HCT116 (cell line): ENCODE results near the gene CHD1L. TPM values are rescaled to one million over a fixed set of nuclear protein-coding genes. Genes with fewer than 3 reads are reported as not detected.
"Not testable (repeated sequence)": the region's sequence is repeated elsewhere in the genome, so short reads cannot be mapped to it uniquely, and the experiment has no call there.

ENCODE experiments used
- ATAC-seq: fragments of 200-7000 bp; cut with Tn5 transposase; 2 replicates; pipeline ENCODE4 v1.9.1; 2020; ENCODE audit warnings: mild to moderate bottlenecking, moderate library complexity
- BruUV-seq: library from RNA; stranded (reverse); fragments of 400-500 nt; replicated peaks from 2 replicates; lab custom pipeline; 2021; lab: Mats Ljungman, UMichigan
- CTCF ChIA-PET: fragments of 300-600 bp; sonication (Branson Sonifier 250); formaldehyde crosslinking; loops from one replicate; lab custom pipeline; 2021; ENCODE audit warnings: antibody characterized with exemption; lab: Charles Lee
- POLR2A ChIA-PET: fragments of 300-600, 350-600 bp; sonication (Branson Sonifier 250); formaldehyde crosslinking; loops from one replicate; lab custom pipeline; 2021; ENCODE audit warnings: antibody characterized with exemption; lab: Charles Lee
- RAD21 ChIA-PET, 2 experiments: fragments of 300-600 bp; sonication (Branson Sonifier 250); formaldehyde crosslinking; loops; one replicate each; lab custom pipeline; 2023; ENCODE audit warnings: low total read pairs in 2 of 2; ENCODE audit not compliant: uncharacterized antibody in 2 of 2, unreplicated experiment in 2 of 2, low non-redundant PET in 1 of 2; lab: Charles Lee
- DNase-seq: peaks from one replicate; pipeline ENCODE4 v3.0.0-alpha.2; 2010; ENCODE audit warnings: low read depth, low spot score
- H2AFZ ChIP-seq: fragments of 200-600 bp; shearing (Covaris generic), sonication (generic); 2 replicates; pipeline ENCODE4 v1.6.1; 2017; ENCODE audit warnings: low read depth, mixed run types, mixed read lengths, antibody characterized with exemption, low read length; ENCODE audit not compliant: poor library complexity, severe bottlenecking
- H3K27ac ChIP-seq: 2 replicates; pipeline ENCODE4 v1.5.1; 2012; ENCODE audit warnings: low read depth, low read length
- H3K27me3 ChIP-seq: fragments of 200-600 bp; sonication (generic); 2 replicates; pipeline ENCODE4 v1.6.1; 2016; ENCODE audit warnings: mixed run types, low read length, mixed read lengths; ENCODE audit not compliant: insufficient read depth
- H3K36me3 ChIP-seq, 2 experiments: fragments of 200-500 bp in 1 of 2; fragments of 200-600 bp in 1 of 2; sonication (Bioruptor generic) in 1 of 2; sonication (generic) in 1 of 2; 2 replicates each; pipeline versions ENCODE4 v1.5.1 to v1.6.1; 2014 to 2016; ENCODE audit warnings: low read length in 2 of 2, inconsistent platforms in 1 of 2, mixed read lengths in 1 of 2, mixed run types in 1 of 2; ENCODE audit not compliant: insufficient read depth in 2 of 2, control insufficient read depth in 1 of 2
- H3K4me1 ChIP-seq, 2 experiments: fragments of 200-600 bp in 1 of 2; sonication (generic) in 1 of 2; 2 replicates each; pipeline versions ENCODE4 v1.5.1 to v1.6.1; 2012 to 2017; ENCODE audit warnings: low read length in 2 of 2, inconsistent platforms in 1 of 2, mild to moderate bottlenecking in 1 of 2, mixed read lengths in 1 of 2, mixed run types in 1 of 2, moderate library complexity in 1 of 2; ENCODE audit not compliant: insufficient read depth in 2 of 2, control insufficient read depth in 1 of 2
- H3K4me2 ChIP-seq: fragments of 200-600 bp; sonication (generic); 2 replicates; pipeline ENCODE4 v1.6.1; 2017; ENCODE audit warnings: mixed run types, low read length, mixed read lengths
- H3K4me3 ChIP-seq, 2 experiments: fragments of 200-600 bp in 1 of 2; sonication (generic) in 1 of 2; replicated peaks in 1 of 2; 2 replicates each; pipeline ENCODE4 v1.5.1; 2011 to 2016; ENCODE audit warnings: low read length in 2 of 2, control low read depth in 1 of 2, low read depth in 1 of 2, mild to moderate bottlenecking in 1 of 2, mixed read lengths in 1 of 2, mixed run types in 1 of 2
- H3K79me2 ChIP-seq: fragments of 200-600 bp; sonication (generic); 2 replicates; pipeline ENCODE4 v1.6.1; 2017; ENCODE audit warnings: mild to moderate bottlenecking, mixed run types, low read length, moderate library complexity, mixed read lengths; ENCODE audit not compliant: insufficient read depth
- H3K9ac ChIP-seq: fragments of 200-600 bp; sonication (generic); 2 replicates; pipeline ENCODE4 v1.6.1; 2016; ENCODE audit warnings: low read length, mixed read lengths
- H3K9me2 ChIP-seq: fragments of 200-600 bp; sonication (generic), shearing (Covaris generic); 2 replicates; pipeline ENCODE4 v1.6.1; 2017; ENCODE audit warnings: mixed run types, mild to moderate bottlenecking, moderate library complexity; ENCODE audit not compliant: insufficient read depth
- H3K9me3 ChIP-seq, 2 experiments: fragments of 200-500 bp in 1 of 2; fragments of 200-600 bp in 1 of 2; sonication (Bioruptor generic) in 1 of 2; sonication (generic) in 1 of 2; 2 replicates each; pipeline ENCODE4 v1.6.1; 2014 to 2017; ENCODE audit warnings: low read length in 2 of 2, mixed read lengths in 2 of 2, inconsistent platforms in 1 of 2, low read depth in 1 of 2, mild to moderate bottlenecking in 1 of 2, mixed run types in 1 of 2, moderate library complexity in 1 of 2; ENCODE audit not compliant: control insufficient read depth in 1 of 2, insufficient read depth in 1 of 2
- H4K20me1 ChIP-seq: fragments of 200-600 bp; sonication (generic), shearing (Covaris generic); 2 replicates; pipeline ENCODE4 v1.6.1; 2017; ENCODE audit warnings: mixed run types, mild to moderate bottlenecking, moderate library complexity; ENCODE audit not compliant: insufficient read depth
- CBX3 ChIP-seq: IDR thresholded peaks from 2 replicates; pipeline ENCODE4 v1.6.1; 2012; ENCODE audit warnings: low read depth
- CEBPB ChIP-seq: IDR thresholded peaks from 2 replicates; pipeline ENCODE4 v1.6.1; 2012; ENCODE audit warnings: low read depth
- EGR1 ChIP-seq: IDR thresholded peaks from 2 replicates; pipeline ENCODE4 v1.6.1; 2012; ENCODE audit warnings: low read depth
- ELF1 ChIP-seq: IDR thresholded peaks from 2 replicates; pipeline ENCODE4 v1.6.1; 2012; ENCODE audit warnings: low read depth, borderline replicate concordance
- EZH2 ChIP-seq: fragments of 200-600 bp; sonication (generic); IDR thresholded peaks from 2 replicates; pipeline ENCODE4 v1.6.1; 2017; ENCODE audit warnings: antibody characterized with exemption, mixed run types
- EZH2phosphoT487 ChIP-seq: fragments of 200-600 bp; IDR thresholded peaks from 2 replicates; pipeline ENCODE4 v1.6.1; 2018; ENCODE audit warnings: antibody characterized with exemption, borderline replicate concordance
- FOSL1 ChIP-seq: IDR thresholded peaks from 2 replicates; pipeline ENCODE4 v1.6.1; 2012; ENCODE audit warnings: low read depth
- POLR2A ChIP-seq: IDR thresholded peaks from 2 replicates; pipeline ENCODE4 v1.7.0; 2011; ENCODE audit warnings: borderline replicate concordance; ENCODE audit not compliant: insufficient read depth, insufficient read length; ENCODE audit errors: extremely low read depth
- POLR2AphosphoS5 ChIP-seq: IDR thresholded peaks from 2 replicates; pipeline ENCODE4 v1.6.1; 2011; ENCODE audit warnings: mild to moderate bottlenecking, low read depth, low read length, moderate library complexity
- RAD21 ChIP-seq: IDR thresholded peaks from 2 replicates; pipeline ENCODE4 v1.6.1; 2012; ENCODE audit warnings: low read depth, mild to moderate bottlenecking
- REST ChIP-seq: IDR thresholded peaks from 2 replicates; pipeline ENCODE4 v1.6.1; 2012; ENCODE audit warnings: low read depth
- SIN3A ChIP-seq: IDR thresholded peaks from 2 replicates; pipeline ENCODE4 v1.6.1; 2012; ENCODE audit warnings: low read depth
- TCF7L2 ChIP-seq: IDR thresholded peaks from 2 replicates; pipeline ENCODE4 v1.7.0; 2011; ENCODE audit warnings: borderline replicate concordance, inconsistent platforms; ENCODE audit not compliant: insufficient read depth, insufficient read length; ENCODE audit errors: extremely low read depth
- ZFX ChIP-seq: fragments of 450-650 bp; IDR thresholded peaks from 2 replicates; pipeline ENCODE4 v1.6.1; 2017
- ZNF274 ChIP-seq: fragments of 200-500 bp; sonication (Bioruptor generic); IDR thresholded peaks from 2 replicates; pipeline ENCODE4 v1.6.1; 2014; ENCODE audit warnings: mild to moderate bottlenecking, low read depth, low read length, inconsistent platforms
- intact Hi-C: fragments of 100-400 bp; cut with micrococcal nuclease; formaldehyde crosslinking; loops from 2 replicates; pipeline ENCODE4 v1.10.0; 2022
- total RNA-seq: library from RNA; stranded (reverse); gene quantifications from one replicate; pipeline ENCODE4 v1.2.1, GENCODE V29; 2021; ENCODE audit not compliant: unreplicated experiment

The CHD1L gene
- total RNA-seq, 1 experiment from 2014 or later = 52.0 TPM

- TF ChIP-seq FOSL1 (no peak), CEBPB (no peak), SIN3A (peak; percentile 56), EZH2phosphoT487 (no peak), CBX3 (peak; percentile 59; the same call in 1 of the 2 replicates), EZH2 (no peak), POLR2AphosphoS5 (peak; percentile 85; the same call in 1 of the 2 replicates), POLR2A (peak; percentile 77)
These were observed at the start of gene CHD1L (continued) for GRCh38 chr1:147242449-147243227.

- ATAC-seq, BruUV-seq, RAD21 ChIA-PET, intact Hi-C loops, H3K79me2 ChIP-seq, H3K9me2 ChIP-seq, H3K27me3 ChIP-seq, H3K9ac ChIP-seq, H3K27ac ChIP-seq, H3K4me3 ChIP-seq, H3K36me3 ChIP-seq, H2AFZ ChIP-seq, H3K9me3 ChIP-seq, DNase-seq, H3K4me2 ChIP-seq, H3K4me1 ChIP-seq, H4K20me1 ChIP-seq, CTCF ChIA-PET, POLR2A ChIA-PET: not testable (repeated sequence)
These were observed 45.2 kb upstream of the CHD1L start for GRCh38 chr1:147197324-147197723.

- CTCF ChIA-PET = no interaction called here
- POLR2A ChIA-PET = no interaction called here
- DNase-seq = no peak
- Histone ChIP-seq H3K79me2 (no peaks in the 10 kb centered on the region), H3K4me3 (no peak overlapping the region), H3K4me1 (no peaks in the 10 kb centered on the region), H2AFZ (no peak overlapping the region), H3K9me2 (no peaks in the 10 kb centered on the region), H3K9me3 (no peaks in the 10 kb centered on the region), H3K9ac (no peak overlapping the region), H3K4me2 (no peak overlapping the region), H3K36me3 (no peaks in the 10 kb centered on the region), H4K20me1 (no peaks in the 10 kb centered on the region), H3K27ac (no peak overlapping the region), H3K27me3 (no peaks in the 10 kb centered on the region)
- no peak for ATAC-seq
- intact Hi-C loops = no loop called here
- RAD21 ChIA-PET = no interaction called here
- BruUV-seq = no TSS peak
- TF ChIP-seq ZNF274 (no peak), REST (no peak), TCF7L2 (no peak), ELF1 (no peak), EGR1 (no peak), ZFX (no peak), RAD21 (no peak), EZH2 (no peak)
These were observed 41.2 kb upstream of the CHD1L start for GRCh38 chr1:147201276-147201675.
